NCI-H1436 (cell line): ENCODE measurements around the gene RAD51B.
"Not testable (repeated sequence)": the region's sequence is repeated elsewhere in the genome, so short reads cannot be mapped to it uniquely, and the experiment has no call there.

ENCODE experiments used
- DNase-seq: peaks from one replicate; lab custom pipeline; 2025; lab: John Stamatoyannopoulos, UW

The RAD51B gene

DNA sequence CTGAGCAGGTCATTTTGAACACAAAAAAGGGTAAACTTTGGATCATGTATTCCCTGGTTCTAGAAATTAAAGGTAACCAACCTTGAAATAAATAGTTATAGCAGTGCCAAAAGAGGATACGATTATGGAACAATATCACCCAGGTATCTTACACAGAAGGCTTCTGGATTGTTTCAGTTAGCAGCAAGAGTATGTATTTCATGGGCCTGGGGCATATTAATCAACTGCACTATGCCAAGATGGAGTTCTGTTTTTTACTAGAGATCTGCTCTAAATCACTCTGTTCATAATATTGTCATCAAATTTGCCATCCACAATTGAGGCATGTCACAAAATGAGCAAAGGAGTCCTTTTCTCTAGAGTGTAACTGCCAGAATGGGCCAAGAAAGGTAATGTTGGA is 357.1 kb downstream of the RAD51B start:
- no peak for DNase-seq

DNA sequence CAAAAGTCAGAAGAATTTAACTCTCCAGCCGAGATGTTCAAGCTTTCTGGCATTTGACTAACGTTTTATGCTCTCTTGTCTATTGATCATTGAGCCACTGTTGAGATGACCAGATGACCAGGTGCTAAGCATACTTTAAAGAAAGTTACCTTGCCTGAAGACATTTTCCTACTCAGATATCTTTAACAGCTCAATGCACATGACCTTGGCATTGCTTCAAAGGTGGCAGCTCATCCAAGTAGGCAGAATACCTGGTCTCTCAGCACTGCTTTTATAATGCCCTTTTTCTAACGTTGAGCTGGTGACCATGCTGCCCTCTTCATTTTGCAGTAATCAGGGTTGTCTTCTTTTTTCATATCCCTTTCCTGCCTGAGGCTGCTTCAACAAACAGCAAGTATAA is 358.1 kb downstream of the RAD51B start:
- DNase-seq = no peak

DNA sequence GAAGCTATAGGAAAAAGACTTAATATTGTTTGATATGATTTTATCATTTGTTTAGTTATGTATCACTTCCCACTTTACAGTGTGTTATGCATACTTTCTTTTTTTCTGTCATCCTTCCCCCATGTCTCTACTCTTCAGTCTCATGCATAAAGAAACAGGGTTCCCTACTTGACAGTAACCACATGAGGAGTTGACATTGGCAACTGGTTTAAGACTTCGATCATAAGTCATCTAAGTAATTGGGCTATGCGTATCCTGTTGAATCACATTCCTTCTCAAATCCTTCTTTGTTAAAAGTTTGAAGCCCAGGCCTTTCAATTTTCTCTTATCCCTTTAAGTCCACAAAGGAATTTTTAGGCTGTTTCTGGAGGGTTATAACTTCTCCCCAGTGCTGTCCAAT is 358.7 kb downstream of the RAD51B start:
- no peak for DNase-seq

DNA sequence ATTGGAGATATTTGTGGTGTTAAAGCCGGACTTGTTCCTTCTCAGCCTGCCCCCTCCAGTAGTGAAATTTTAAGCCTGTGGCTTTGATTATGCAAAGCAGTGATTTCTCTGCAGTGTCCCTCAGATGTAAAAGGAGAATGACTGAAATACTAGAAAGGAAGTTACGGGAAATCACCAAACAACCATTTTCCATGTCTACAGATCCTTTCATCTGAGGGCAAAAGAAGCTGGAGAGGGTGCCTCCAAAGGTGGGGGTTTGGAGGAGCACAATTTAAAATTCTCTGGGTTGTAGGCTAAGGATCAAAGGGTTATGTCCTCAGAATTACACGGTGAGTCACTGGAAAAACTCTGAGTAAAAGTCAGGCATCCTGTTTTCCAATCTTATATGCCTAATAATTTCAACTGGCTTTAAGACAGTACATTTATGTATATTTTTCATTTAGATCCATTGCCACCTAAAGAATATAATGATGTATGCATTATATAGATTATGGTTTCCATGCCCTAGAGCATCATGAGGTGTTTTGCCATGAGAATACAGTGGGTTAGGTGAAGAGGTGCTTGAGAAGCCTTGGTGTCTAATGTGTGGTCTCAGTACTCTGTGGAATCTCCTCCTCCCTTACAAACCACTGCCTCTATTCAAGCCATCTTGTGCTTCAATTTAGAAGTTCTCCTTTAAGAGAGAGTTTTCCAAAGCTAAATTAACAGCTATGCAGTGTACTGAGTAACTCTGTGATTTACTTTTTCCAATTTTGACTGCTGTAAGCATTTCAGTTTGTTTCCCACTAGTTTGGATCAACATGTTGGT is 362.1 kb downstream of the RAD51B start:
- no peak for DNase-seq

DNA sequence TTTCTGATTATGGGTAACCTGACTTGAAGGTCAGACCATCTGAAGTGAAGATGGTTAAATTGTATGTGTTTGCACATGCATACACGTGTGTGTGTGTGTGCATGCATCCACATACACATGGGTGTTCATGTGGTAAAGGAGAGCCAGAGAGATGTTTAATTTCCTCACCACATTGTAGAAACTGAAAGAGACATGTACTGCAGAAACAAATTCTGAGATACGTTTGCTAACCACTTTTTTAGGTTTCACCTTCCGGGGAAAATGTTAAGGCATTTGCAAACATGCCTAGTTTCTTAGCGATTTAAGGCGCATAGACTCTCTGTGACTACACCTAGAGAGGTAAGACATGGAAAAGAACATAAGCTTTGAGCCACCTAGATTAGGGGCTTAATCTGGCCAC is 362.9 kb downstream of the RAD51B start:
- DNase-seq = no peak

DNA sequence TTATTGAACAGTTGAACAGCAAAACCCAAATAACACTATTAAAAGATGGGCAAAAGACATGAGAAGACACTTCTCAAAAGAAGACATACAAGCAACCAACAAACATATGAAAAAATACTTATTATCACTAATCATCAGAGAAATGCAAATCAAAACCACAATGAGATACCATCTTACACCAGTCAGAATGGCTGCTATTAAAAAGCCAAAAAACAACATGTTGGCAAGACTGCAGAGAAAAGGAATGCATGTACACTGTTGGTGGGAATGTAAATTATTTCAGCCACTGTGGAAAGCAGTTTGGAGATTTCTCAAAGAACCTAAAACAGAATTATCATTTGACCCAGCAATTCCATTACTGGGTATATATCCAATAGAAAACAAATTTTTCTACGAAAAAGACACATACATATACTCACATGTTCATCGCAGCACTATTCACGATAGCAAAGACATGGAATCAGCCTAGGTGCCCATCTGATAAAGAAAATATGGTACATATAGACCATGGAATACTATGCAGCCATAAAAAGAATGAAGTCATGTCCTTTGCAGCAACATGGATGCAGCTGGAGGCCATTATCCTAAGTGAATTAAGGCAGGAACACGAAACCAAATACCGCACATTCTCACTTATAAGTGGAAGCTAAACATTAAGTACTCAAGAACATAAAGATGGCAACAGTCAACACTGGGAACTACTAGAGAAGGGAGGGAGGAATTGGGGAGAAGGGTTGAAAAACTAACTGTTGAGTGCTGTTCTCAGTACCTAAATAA is 367.1 kb downstream of the RAD51B start:
- not testable (repeated sequence) for DNase-seq

DNA sequence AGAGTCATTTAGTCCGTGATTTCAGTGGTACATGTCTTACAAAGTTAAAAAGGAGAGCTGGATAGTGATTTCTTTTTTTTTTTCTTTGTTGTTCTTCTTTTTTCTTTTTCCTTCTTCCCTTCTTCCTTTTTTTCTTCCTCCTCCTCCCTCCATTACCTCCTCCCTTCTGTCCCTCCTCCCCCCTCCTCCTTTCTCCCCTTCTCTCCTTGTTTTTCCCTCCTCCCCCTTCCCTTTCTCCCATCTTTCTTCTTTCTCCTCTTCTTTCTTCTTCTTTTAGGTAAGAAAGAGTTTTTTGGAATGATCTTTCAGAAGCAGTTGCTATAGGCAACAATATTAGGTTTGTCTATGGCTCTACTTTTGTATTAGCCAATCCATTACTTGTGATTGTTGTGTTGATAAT is 368.6 kb downstream of the RAD51B start:
- DNase-seq = no peak

DNA sequence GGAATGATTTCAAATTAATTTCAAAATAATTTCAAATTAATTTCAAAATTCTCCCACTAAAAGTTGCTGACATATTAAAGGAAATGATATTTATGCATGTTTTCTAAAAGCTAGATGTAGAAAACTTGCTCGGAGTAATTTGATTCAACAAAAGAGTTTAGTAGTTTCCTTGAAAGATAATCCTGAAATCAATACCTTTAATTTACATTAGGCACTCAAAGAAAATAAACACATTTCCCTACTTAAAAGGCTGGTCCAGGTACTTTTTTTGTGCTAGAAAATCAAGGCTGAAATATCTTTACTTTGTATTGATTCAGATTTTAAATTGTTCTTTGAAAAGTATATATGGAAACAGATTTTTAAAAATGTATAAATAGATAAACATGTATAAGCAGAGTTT is 370.5 kb downstream of the RAD51B start:
- DNase-seq = no peak

DNA sequence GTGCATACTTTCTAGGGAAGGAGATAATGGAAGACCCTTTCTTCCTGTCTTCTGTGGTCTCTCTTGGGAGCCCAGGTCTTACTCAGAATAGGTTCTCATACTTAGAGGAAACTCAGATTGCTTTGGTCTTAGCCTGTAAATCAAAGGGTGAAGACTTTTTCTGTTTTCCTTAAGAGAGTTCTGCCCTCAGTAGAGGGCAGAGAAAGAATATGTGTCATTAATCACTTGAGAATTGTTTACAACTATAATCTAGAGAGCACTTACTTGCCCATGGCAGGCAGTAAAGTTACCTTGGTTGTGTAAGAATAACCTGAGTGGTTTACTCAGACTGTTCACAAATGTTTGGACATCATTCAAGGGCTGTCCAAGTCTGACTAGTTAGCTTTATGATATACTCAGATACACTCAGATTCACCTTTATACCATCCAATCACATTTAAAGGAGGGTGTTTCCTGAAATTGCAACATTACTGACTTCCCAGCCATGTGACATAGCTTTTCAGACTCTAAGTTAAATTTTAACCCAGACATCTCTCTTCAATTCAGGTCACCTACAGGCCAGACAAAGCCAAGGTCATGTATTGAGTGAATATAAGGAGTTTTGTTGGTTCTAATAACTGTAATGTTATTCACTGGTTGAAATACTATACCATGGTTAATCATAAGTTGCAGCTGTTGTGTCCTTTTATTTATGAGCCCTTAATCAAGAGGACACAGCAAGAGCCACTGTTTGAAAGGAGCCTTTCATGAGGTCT is 372.2 kb downstream of the RAD51B start:
- no peak for DNase-seq

DNA sequence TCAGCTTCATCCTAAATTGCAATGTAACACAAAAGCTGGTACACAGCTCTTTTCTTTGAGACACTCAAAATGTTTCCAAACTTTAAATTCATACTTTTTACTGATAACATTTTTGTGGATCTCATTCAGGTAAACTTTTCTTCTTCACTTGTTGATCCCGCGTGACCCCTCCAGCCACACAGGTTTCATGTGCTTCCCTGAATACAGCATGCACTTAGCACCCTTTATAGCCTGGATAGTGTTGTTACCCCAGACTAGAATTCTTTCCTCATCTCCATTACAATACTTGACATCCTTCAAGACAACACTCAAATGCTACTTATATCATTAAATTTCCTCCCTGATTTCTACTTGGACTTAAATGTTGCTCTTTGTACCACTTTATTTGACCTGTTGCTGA is 373.4 kb downstream of the RAD51B start:
- DNase-seq = no peak

DNA sequence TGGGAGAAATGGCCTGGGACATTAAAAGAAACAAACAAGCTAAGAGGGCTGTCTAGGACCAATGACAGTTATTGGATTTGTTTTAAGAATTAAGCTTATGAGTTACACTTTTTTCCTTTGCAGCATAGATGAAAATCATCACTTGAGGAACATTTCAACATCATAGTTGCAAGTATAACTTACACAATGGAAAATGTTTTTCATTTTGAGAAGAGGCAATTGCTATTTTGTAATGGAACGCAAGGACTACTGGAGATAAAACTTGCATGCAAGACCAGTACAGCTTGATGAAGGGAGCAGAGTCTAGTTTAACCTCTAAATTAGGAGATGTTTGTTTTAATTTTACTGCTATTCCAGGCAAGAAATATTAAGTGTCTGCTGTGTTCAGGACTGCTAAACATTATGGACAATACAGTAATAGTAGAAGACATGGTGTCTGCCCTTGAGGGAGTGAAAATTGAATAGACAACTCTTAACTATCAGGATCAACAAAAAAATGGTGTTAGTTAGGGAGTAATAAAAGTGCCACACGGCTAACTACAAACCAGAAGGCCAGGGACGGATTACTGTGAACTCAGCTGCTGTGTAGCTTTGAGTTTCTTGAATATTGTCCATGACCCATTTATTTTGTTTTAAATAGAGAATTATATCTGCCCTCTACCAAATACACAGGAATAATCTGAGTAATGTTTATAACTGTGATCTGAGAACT is 374.5 kb downstream of the RAD51B start:
- no peak for DNase-seq

DNA sequence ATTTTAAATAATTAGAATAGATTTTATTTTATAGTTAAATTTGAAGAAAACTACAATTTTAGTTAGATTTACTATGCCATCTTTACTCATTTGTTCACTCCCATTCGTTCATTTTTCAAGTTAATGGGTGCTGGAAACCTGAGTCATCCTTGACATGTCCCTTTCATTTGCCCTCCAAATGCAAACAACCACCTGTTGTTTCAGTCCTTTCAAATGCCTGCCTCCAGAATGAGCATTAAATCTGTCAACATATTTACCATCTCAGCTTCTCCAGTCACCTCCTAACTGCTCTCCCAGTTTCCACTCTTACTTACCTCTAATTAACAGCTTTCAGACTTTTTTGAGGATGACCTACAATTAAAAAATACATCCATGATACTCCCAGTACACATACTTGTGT is 375.5 kb downstream of the RAD51B start:
- peak; percentile 21 for DNase-seq

DNA sequence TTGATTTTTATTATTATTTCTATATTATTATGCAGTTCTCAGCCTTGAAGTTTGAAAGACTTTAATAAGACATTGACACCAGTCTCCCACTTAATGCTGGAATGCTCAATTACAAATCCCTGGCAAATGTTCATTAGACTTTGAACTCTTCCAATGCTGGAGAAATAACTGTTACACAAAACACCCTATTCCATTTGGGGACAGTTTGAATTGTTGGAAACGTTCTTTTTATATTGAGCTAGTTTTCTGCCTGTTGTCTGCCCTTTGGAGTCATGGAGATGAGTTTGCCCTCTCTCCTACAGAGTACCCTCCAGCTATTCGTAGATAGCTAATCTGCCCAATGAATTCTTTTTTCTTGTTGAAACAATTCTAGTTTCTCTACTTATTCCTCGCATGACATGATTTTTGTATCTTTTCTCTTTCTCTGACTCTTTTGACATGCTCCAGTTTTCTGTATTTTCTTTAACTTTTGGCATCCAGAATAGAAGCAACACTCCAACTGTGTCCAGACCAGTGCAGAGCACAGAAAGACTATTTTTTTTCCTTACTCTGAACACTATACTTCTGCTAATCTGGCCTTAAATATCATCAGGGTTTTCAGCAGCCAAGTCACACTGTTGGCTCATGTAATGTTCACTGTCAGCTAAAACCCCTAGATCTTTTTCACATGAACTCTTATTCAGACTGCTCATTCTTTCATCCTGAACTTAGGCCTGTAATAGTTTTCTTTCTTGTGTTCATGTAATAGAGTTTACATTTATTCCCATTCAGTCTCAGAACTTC is 379.3 kb downstream of the RAD51B start:
- no peak for DNase-seq

DNA sequence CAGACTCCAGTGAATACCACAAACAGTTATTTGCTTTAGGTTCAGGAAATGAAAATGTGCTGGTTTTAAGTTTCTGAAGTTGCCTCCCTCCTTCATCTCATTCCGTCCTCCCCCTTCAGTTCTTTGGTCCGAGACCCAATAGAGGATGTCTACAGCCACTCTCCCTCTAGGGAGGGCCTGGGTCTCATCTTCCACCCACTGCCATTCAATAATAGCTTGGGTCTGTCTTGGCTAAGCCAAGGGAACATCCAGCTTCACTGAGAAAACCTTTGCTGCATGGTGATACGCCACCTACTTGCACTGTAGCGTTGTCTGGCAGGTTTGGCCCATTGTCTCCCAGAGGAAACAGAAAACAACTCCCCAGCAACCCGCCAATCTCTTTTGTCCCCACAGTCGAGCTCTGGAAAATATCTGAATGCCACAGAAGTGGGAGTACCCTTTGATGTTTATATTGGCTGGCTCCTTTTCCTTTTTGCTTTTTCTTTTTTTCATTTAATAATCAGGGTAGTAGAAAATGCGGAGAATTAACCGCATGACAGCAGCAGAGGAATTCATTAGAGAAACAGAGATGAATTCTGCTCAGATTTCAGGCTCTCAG is 380.1 kb downstream of the RAD51B start:
- DNase-seq = no peak

DNA sequence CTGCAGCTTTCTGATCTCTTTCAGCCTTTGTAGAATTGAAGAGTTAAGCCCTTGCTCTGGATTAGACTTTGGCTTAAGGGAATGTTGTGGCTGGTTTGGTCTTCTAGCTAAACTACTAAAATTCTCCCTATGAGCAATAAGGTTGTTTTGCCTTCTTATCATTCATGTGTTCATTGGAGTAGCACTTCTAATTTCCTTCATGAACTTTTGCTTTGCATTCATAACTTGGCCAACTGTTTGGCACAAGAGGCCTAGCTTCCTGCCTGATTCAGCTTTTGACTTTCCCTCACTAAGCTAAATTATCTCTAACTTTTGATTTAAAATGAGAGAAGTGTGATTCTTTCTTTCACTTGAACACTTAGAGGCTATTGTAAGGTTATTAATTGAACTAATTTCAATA is 384.3 kb downstream of the RAD51B start:
- DNase-seq = no peak

DNA sequence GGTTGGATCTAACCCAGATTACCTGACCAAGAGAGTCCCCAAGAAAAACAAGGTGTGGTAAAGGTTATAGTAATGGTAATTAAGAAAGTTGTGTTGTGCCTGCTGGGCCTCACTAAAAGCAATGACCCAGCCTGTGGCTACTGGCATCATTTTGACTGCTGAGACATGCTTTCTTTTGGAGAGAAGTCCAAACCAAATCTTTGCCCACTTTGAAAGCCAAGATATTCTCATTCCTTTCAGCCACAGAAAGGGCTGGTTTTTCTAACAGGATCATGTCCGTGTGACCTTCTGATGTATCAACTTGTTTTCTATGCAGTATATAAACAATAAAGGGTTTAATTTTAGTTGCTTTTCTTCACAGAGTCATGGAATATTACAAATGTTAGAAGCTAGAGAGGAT is 388.6 kb downstream of the RAD51B start:
- DNase-seq = no peak

DNA sequence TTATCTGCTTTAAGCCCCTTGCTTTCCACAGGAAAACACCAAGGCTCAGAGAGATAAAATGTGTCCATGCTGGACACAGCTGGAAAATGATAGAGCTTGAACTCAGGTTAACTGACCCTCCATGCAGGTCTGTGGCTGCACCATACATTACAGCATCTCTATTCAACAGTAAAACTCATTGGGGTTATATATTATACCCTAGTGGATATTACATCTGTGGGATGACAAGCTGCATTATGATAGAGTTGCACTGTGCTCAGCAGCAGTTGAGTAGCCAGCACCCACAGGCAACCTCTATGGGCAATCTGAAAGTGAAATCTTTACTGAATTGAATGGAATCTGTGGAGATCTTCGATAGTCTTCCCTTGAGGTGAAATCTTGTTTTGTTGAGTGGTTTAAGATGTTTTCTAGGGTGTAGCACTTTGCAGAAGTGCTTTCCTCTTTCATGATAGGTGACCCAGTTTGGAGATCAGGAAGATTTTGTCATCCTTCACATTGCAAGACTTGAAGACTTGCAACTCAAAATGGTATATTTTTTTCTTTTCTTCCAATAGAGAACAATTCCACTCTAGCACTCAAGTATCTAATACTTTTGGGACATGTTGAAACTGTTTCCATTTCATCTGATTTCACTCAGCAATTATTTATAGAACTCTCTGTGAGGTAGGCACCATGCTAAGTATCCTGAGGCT is 389.2 kb downstream of the RAD51B start:
- DNase-seq = no peak

DNA sequence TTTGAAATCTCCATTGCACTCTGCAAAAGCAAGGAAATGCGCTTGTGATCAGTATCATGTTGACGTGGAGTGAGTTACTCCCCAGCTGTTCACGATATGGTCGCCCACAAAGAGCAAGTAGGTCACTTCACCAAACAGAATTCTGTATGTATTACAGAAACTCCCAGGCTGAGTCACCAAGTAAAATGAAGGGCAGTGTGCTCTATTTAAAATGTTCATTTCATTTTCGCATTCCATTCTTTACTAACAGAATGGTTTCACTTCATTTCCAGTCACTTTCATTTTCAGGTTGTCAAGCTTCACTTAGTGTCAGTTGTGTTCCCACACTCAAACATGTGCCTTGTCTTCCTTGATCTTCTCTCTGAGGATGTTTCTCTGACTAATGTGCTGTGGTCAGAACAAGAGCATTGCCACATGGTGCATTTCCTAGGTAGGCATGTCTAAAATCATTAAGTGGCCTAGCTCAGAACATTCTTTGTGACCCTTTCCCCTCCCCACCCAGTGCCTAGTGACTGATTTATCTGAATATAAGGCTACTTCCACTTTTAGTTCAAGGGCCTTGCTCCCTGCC is 391.2 kb downstream of the RAD51B start:
- no peak for DNase-seq

DNA sequence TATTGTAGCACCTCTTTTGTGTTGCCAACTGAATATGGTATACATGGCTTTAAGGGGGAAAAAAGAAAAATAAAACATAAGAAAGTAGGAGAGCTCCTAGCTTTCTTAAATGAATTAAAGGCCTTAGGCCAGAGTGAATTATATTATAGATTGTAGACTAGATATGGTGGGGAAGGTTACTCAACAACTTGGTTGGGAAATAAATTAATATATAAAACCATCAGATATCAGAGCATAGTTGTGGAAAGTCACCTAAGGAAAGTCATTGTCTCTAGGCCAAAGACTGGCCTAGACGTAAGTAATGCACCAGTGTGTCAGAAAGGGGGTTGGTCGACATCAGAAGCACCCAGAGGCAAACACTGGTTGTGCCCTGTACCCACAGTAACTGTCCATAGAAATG is 391.8 kb downstream of the RAD51B start:
- DNase-seq = no peak

DNA sequence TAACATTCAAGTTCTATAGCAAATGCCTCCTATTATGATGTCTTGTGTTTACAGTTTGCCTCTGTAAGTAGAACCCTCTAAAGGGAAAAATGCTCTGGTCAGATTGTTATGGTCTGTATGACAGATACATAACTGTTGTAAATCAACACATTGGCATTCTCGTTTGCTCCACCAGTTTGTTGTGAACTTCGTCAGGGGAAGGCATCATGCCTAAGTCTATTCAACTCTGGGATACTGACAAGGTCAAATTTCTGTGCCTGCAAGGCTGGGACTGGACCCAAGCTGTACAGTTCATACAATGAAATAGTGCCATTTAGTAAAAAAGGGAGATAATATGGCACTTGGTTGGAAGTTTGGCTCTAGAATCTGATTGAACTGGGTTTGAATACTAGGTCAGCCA is 392.3 kb downstream of the RAD51B start:
- no peak for DNase-seq
